NT2/D1 (cell line): Measurements from ENCODE around the gene WWC1.

ENCODE experiments used
- DNase-seq: peaks from one replicate; pipeline ENCODE4 v3.0.0-alpha.2; 2011; ENCODE audit warnings: low read depth, low spot score
- H3K27me3 ChIP-seq: 2 replicates; pipeline ENCODE4 v1.6.0; 2011; ENCODE audit warnings: mild to moderate bottlenecking; ENCODE audit not compliant: insufficient read length, insufficient read depth
- H3K36me3 ChIP-seq: 2 replicates; pipeline ENCODE4 v1.6.1; 2011; ENCODE audit warnings: mild to moderate bottlenecking, low read length, mixed read lengths; ENCODE audit not compliant: insufficient read depth, insufficient read length
- H3K4me1 ChIP-seq: 2 replicates; pipeline ENCODE4 v1.5.1; 2011; ENCODE audit not compliant: insufficient read depth, insufficient read length
- H3K4me3 ChIP-seq: 2 replicates; pipeline ENCODE4 v1.5.1; 2011; ENCODE audit warnings: low read depth; ENCODE audit not compliant: insufficient read length
- H3K9ac ChIP-seq: 2 replicates; pipeline ENCODE4 v1.6.0; 2011; ENCODE audit warnings: low read depth; ENCODE audit not compliant: insufficient read length
- H3K9me3 ChIP-seq: 2 replicates; pipeline ENCODE4 v1.5.1; 2011; ENCODE audit warnings: mild to moderate bottlenecking, low read length; ENCODE audit not compliant: insufficient read depth
- SUZ12 ChIP-seq: IDR thresholded peaks from 2 replicates; pipeline ENCODE4 v1.6.1; 2011; ENCODE audit not compliant: insufficient read length, insufficient read depth; ENCODE audit errors: extremely low read depth
- YY1 ChIP-seq: IDR thresholded peaks from 2 replicates; pipeline ENCODE4 v1.6.1; 2011; ENCODE audit not compliant: insufficient read length, insufficient read depth
- ZNF274 ChIP-seq: IDR thresholded peaks from 2 replicates; pipeline ENCODE4 v1.6.1; 2011; ENCODE audit warnings: mild to moderate bottlenecking, low read depth, low read length

WWC1 gene

GRCh38 chr5:168262042-168262743, 29.3 kb upstream of the WWC1 start:
- no peaks in the 10 kb centered on the region for H3K9me3 ChIP-seq
- no peak overlapping the region for H3K9ac ChIP-seq
- no peaks in the 10 kb centered on the region for H3K36me3 ChIP-seq
- H3K4me3 ChIP-seq = no peak overlapping the region
- no peaks in the 10 kb centered on the region for H3K4me1 ChIP-seq
- H3K27me3 ChIP-seq = no peaks in the 10 kb centered on the region
- TF ChIP-seq ZNF274 = no peak
- TF ChIP-seq YY1 = no peak
- no peak for TF ChIP-seq SUZ12
- no peak for DNase-seq

- H3K4me1 ChIP-seq = no peaks in the 10 kb centered on the region
- no peak overlapping the region for H3K4me3 ChIP-seq
- no peaks in the 10 kb centered on the region for H3K9me3 ChIP-seq
- no peak for DNase-seq
- TF ChIP-seq ZNF274 (no peak), YY1 (no peak), SUZ12 (no peak)
- H3K27me3 ChIP-seq = peaks cover 6% of the 10 kb centered on the region
- no peaks in the 10 kb centered on the region for H3K36me3 ChIP-seq
- H3K9ac ChIP-seq = no peak overlapping the region
Measured at GRCh38 chr5:168263121-168263520, 28.3 kb upstream of the WWC1 start.

- H3K27me3 ChIP-seq = peaks cover 15% of the 10 kb centered on the region
- no peaks in the 10 kb centered on the region for H3K9me3 ChIP-seq
- H3K36me3 ChIP-seq = no peaks in the 10 kb centered on the region
- peaks cover 3% of the 10 kb centered on the region for H3K4me1 ChIP-seq
- no peak for TF ChIP-seq SUZ12
- TF ChIP-seq ZNF274 = no peak
- no peak for TF ChIP-seq YY1
- no peak for DNase-seq
- H3K9ac ChIP-seq = no peak overlapping the region
- H3K4me3 ChIP-seq = no peak overlapping the region
Measured at GRCh38 chr5:168266016-168266415, 25.4 kb upstream of the WWC1 start.

GRCh38 chr5:168268949-168269936, 22.2 kb upstream of the WWC1 start:
- peak; percentile 84 for DNase-seq
- Histone ChIP-seq H3K36me3 (no peaks in the 10 kb centered on the region), H3K9me3 (no peaks in the 10 kb centered on the region), H3K4me1 (peaks cover 3% of the 10 kb centered on the region), H3K4me3 (peak overlapping the region; percentile 42), H3K9ac (peak overlapping the region; percentile 67), H3K27me3 (peaks cover 15% of the 10 kb centered on the region)
- TF ChIP-seq ZNF274 (no peak), SUZ12 (no peak), YY1 (no peak)

GRCh38 chr5:168269937-168270330, 21.5 kb upstream of the WWC1 start:
- Histone ChIP-seq H3K4me1 (peaks cover 3% of the 10 kb centered on the region), H3K4me3 (no peak overlapping the region), H3K36me3 (no peaks in the 10 kb centered on the region), H3K27me3 (peaks cover 15% of the 10 kb centered on the region), H3K9me3 (no peaks in the 10 kb centered on the region), H3K9ac (no peak overlapping the region)
- no peak for DNase-seq
- TF ChIP-seq YY1 (no peak), SUZ12 (no peak), ZNF274 (no peak)

GRCh38 chr5:168270476-168270875, 21.0 kb upstream of the WWC1 start:
- H3K27me3 ChIP-seq = peaks cover 15% of the 10 kb centered on the region
- H3K9ac ChIP-seq = no peak overlapping the region
- DNase-seq = no peak

More at GRCh38 chr5:168270476-168270875, 21.0 kb upstream of the WWC1 start:
- TF ChIP-seq YY1 = no peak
- no peak for TF ChIP-seq SUZ12
- TF ChIP-seq ZNF274 = no peak
- Histone ChIP-seq H3K36me3 (no peaks in the 10 kb centered on the region), H3K4me3 (no peak overlapping the region), H3K9me3 (no peaks in the 10 kb centered on the region), H3K4me1 (peaks cover 3% of the 10 kb centered on the region)
